HG02943 (cell line): ENCODE measurements around the gene TNFRSF14.

Experiments used
- ATAC-seq: cut with Tn5 transposase; IDR thresholded peaks from one replicate; pipeline ENCODE4 v1.9.1; 2021; ENCODE audit warnings: mild to moderate bottlenecking, low read depth, moderate library complexity; ENCODE audit not compliant: unreplicated experiment

Gene TNFRSF14

GRCh38 chr1:2611031-2611501 is 54.9 kb downstream of the TNFRSF14 start:
- ATAC-seq = no peak

- ATAC-seq = no peak
Measured at GRCh38 chr1:2611621-2612437, 55.7 kb downstream of the TNFRSF14 start.

GRCh38 chr1:2612591-2613365 is 56.6 kb downstream of the TNFRSF14 start:
- ATAC-seq = no peak
